Stomach (tissue), 4 donors: Measurements from ENCODE around the gene PIK3R6.

Experiments used
- CTCF ChIP-seq, 7 experiments: fragments of 450-650 bp in 4 of 7; fragments of 200-600 bp in 3 of 7; sonication (generic) in 3 of 7; IDR thresholded peaks; one replicate each; pipeline ENCODE4 v1.5.1; 2016 to 2019; ENCODE audit warnings: antibody characterized with exemption in 7 of 7, control low read depth in 2 of 7, mild to moderate bottlenecking in 1 of 7
- POLR2A ChIP-seq, 4 donors: fragments of 450-650 bp; IDR thresholded peaks; one replicate each; pipeline ENCODE4 v1.6.1; 2016; ENCODE audit warnings: antibody characterized with exemption in 4 of 4, control low read depth in 2 of 4, mild to moderate bottlenecking in 1 of 4, moderate library complexity in 1 of 4

DNA sequence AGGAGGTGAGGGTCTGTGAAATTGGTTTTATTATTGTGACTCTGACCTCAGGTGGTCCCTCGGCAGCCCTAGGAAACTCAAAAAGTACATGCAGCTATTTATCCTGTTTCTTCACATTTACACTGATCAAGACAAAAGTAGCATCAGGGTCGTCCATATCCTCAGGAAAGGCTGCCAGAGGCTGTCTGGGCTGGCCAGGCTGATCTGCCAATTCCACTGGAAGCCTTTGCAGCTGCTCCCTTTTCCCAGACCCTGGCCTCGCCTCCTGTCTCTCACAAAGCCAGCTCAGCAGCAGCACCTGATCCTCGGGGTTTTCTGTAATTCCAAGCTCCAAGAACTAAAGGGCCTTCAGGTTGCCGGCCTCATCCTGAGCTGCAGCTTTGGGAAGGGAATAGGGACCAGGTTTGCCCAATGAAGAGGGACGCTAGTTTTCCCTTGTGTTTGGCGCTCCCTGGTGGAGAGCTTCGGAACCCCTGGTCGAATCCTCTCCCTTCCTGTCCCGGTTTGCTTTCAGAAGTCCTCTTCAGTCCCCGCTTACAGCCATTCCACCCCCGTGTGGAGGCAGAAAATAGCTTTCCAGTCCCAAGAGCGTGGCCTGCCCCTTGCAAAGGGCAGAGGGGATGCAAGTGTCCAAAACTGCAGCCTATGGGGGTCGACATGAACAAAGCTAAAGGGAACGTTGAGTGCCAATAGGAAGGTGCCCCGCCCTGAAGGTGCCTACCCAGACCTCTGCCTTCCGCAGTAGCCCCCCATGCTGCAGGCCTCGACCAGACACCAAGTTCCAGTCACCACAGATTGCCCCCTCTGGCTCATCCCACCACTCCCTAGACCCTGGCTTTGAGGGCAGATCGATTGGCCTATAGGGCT lies 81.7 kb downstream of the PIK3R6 start:
- TF ChIP-seq CTCF (IDR thresholded peaks at IDR 0.05), result peak in 5 of 7 experiments; percentile 65 to 82 (median 78)
- no peak for TF ChIP-seq POLR2A (IDR thresholded peaks at IDR 0.05)
